Prostate gland (tissue), 2 donors: ENCODE results near the gene PLAC9.

ENCODE experiments used
- CTCF ChIP-seq, 4 experiments: fragments of 200-600 bp in 2 of 4; fragments of 450-650 bp in 2 of 4; sonication (generic) in 2 of 4; IDR thresholded peaks; 1 replicate in 3 of 4; 2 replicates in 1 of 4; pipeline ENCODE4 v1.5.1; 2016 to 2019; ENCODE audit warnings: antibody characterized with exemption in 4 of 4, mild to moderate bottlenecking in 2 of 4, moderate library complexity in 2 of 4
- POLR2A ChIP-seq: fragments of 450-650 bp; IDR thresholded peaks from one replicate; pipeline ENCODE4 v1.6.1; 2016; ENCODE audit warnings: antibody characterized with exemption, mild to moderate bottlenecking
- POLR2AphosphoS5 ChIP-seq: sonication (generic); formaldehyde crosslinking; IDR thresholded peaks from one replicate; pipeline ENCODE4 v1.6.1; 2017; ENCODE audit warnings: antibody characterized with exemption

- no peak for TF ChIP-seq POLR2A
- no peak for TF ChIP-seq POLR2AphosphoS5
- no peak for TF ChIP-seq CTCF (IDR thresholded peaks at IDR 0.05)
Measured at GRCh38 chr10:80118669-80119068, 13.9 kb upstream of the PLAC9 start.
